HG03103 (cell line): ENCODE results near the gene ELOF1.
"Not testable (repeated sequence)": the region's sequence is repeated elsewhere in the genome, so short reads cannot be mapped to it uniquely, and the experiment has no call there.

Source experiments
- ATAC-seq: cut with Tn5 transposase; IDR thresholded peaks from one replicate; pipeline ENCODE4 v1.9.1; 2021; ENCODE audit warnings: low read depth; ENCODE audit not compliant: unreplicated experiment

ELOF1 gene

DNA sequence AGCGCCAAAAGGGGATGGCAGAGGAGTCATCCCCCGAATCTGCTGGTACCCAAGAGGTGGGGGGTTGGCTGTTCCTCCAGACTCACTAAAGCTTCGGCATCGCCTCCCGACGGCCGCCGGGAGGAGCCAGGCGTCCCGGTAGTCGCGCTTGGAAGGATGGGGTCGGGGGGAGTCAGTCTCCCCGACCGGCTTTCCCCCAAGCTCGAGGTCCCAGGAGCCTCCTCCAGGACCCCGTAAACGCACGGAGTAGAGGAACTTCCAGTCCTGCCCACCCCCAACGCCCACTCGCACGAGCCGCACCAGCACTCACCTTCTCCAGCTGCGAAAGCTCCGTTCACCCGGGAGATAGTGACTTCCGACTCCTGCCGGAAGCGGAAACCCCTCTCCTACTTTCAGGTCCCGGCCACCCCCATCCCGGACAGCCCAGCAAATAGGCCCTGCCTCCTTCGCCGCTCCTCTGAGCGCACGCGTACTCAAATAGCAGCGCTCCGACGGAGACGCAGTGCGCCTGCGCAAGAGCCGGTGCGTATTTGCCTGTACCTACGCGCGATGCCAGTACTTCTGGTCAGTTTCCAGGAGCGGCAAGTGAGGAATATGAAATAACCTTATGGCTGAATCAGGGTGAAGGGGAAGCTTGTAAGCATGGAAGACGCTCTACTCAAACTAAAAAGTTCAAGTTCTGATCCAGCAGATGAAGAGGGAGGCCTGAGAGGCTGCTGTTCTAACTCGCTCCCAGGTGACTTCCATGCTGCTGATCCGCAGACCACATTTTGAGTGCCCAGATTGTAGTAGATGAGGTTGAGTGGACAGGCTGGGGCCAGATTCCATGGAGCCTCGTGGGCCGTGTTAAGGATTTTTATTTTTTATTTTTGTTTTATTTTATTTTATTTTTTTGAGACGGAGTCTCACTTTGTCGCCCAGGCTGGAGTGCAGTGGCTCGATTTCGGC lies at the start of gene ELOF1:
Gene ELOF1 (minus strand): TSS at position 350 of the 948 bp plus-strand sequence. CDS start 4,883 bp downstream, outside the sequence.
- ATAC-seq: no peak

DNA sequence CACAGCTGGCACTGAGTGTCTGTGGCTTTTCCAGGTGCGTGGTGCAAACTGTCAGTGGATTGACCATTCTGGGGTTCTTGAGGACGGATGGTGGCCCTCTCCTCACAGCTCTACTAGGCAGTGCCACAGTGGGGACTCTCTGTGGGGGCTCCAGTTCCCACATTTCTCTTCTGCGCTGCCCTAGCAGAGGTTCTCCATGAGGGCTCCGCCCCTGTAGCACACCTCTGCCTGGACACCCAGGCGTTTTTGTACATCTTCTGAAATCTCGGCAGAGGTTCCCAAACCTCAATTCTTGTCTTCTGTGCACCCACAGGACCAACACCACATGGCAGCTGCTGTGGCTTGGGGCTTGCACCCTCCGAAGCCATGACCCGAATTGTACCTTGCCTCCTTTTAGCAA lies 47.5 kb upstream of the ELOF1 start:
- ATAC-seq: no peak

DNA sequence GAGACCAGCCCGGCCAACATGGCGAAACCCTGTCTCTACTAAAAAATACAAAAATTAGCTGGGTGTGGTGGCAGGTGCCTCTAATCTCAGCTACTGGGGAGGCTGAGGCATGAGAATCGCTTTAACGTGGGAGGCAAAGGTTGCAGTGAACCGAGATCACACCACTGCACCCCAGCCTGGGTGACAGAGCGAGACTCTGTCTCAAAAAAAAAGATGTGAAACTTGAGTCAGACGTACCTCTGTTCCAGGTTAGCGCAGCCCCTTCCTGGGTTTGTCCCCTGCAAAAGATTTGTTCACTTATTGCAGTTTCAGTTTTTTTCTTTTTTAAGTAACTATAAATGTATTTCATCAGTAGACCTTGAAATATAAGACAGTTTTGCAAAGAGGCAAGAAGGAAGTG lies 40.7 kb upstream of the ELOF1 start:
- ATAC-seq: not testable (repeated sequence)

DNA sequence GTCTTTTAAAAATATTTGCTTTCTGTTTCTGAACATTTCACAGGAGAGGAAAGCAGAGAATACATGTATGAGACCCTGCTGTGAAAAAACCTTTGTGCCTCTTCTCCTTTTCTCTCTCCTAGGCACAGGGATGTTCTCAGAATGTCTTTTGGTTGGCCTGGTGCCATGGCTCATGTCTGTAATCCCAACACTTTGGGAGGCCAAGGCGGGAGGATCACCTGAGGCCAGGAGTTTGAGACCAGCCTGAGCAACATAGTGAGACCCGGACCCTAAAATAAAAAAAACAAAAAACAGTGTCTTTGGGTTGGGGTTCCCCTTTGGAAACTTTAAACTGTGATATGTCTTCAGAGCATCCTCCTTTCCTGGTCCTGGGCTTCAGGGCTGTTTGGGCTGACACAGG lies 39.7 kb upstream of the ELOF1 start:
- ATAC-seq: no peak

DNA sequence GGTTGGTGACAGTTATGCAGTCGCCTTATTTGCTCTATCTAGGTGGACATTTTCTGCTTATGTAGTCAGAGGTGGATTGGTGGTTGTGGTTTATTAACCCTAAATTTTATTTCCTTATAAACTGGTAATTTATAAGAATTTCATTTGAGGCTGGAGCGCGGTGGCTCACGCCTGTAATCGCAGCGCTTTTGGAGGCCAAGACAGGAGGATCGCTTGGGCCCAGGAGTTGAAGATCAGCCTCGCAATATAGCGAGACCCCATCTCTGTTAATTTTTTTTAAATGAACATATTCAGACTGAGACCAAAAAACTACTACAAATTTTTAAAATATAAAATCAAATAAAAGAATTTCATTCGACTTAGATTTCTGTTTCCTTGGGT lies 39.1 kb upstream of the ELOF1 start:
- no peak for ATAC-seq

DNA sequence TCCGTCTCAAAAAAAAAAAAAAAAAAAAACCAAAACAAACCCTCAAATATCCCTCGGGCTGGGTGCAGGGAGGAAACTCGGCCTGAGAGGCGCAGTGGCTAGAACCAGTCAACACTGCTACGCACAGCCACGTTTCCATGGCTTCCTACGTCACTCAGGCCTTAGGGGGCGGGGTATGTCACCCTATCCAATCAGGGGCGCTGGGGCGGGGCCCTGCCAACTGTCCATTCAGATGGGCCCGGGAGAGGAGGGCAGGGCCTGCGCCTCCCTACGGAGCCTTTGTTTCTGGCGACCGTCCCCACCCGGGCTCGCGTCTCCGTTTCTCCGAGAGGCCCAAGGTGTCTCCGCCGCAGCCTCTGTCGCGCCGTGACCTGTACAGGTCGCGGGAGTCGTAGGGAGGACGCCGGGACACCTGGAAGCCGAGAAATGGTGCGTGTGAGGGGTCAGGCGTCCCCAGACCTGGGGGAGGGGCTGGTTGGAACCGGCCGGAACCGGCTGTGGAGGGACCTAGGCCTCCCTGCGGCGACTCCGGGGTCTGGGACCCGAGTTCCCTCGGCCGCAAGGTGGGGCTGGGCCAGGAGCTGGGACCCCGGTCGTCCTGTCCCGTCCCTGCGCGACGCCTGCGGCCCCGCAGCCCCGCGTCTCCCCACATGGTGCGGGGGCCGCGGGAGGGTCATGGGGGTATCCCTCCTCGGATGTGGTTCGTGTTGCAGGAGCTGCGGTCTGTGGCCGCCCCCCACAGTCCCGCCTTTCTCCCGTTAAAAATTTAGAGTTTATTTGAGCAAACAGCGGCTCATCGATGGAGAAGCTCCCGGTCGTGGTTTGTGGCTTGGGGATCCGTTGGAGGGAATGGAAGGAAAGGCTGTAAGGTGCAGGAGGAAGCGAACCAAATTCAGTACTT lies 38.4 kb upstream of the ELOF1 start, which contains the start of gene ZNF627:
Gene ZNF627 (plus strand): TSS at position 282 of the 901 bp plus-strand sequence. CDS start 145 bp downstream, at position 427.
- ATAC-seq: peak; percentile 97

DNA sequence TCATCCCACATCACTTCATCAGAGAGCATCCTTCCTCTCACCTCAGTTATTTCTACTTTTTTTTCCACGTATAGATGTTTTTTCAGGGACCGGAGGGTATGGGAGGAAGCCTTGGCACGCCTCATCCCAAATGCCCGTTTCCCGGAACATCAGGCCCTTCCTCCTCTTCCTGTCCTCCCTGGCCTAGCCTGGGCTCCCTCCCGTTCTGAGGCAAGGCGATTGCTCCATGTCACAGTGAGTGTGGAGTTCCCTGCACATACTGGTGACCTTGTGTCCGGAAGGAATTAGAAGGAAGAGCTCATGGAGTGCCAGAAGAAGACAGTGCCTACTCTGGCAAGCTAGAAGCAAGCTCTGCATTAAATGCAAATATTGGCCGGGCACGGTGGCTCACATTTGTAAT lies 37.1 kb upstream of the ELOF1 start:
- ATAC-seq: no peak

DNA sequence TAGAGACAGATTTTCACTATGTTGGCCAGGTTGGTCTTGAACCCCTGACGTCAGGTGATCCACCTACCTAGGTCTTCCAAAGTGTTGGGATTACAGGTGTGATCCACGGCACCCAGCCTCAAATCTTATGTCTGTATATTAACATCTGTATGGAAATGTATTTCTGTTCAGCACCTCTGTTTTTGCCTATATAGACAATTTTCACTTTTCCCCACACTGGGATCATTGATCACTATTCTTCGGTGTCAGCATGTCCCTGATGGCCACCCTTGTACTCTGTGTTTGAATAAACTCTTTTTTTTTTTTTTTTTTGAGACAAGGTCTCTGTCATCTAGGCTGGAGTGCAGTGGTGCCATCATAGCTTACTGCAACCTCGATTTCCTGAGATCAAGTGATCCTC lies 35.1 kb upstream of the ELOF1 start:
- ATAC-seq: no peak

DNA sequence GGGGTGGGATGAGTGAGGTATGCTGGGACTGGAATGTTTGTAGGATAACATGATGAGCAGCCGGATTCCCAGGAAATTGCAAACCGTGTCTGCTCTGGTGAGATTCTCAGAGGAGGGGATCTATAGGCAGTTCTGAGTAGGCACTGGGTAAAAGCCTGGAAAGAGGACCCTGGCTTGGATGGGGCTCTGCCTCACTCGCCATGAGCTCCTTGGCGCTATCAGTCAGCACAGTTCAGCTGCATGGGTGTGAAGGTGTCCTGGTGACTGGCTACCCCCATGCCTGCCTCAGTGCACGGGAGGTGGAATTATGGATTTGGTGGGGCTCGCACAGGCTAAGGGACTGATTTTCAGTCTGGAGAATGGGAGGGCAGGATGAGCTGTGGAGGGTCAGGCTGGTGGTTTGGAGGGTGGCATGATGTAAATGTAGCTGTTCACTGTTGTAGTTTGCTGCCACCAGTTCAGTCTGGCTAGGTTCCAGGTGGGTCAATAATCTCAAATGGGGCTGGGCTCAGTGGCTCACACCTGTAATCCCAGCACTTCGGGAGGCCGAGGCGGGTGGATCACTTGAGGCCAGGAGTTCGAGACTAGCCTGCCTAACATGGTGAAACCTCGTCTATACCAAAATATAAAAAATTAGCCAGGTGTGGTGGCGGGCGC lies 29.1 kb upstream of the ELOF1 start:
- no peak for ATAC-seq

DNA sequence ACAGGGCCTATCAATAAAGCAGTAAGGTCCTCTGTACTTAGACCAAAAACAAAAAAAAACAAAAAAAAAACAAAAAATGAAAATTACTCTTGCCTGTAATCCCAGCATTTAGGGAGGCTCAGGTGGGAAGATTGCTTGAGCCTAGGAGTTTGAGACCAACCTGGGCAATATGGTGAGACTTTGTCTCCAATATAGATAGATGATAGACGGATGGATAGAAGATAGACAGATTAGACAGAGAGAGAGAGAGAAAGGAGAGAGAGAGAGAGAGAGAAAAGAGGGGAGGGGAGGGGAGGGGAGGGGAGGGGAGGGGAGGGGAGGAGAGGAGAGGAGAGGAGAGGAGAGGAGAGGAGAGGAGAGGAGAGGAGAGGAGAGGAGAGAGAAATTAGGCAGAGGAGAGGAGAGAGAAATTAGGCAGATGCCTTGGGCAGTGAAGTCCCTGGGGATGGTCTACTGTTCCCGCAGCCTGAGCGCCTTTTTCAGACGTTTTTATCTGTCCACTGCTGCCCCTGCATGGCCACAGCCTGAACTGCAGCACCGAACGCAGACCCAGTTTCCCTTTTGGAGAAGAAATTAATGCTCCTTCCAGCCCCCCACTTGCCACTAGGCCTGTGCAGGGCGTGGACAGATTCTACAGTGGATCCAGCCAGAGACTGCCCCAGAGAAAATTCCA lies 28.4 kb upstream of the ELOF1 start:
- no peak for ATAC-seq

DNA sequence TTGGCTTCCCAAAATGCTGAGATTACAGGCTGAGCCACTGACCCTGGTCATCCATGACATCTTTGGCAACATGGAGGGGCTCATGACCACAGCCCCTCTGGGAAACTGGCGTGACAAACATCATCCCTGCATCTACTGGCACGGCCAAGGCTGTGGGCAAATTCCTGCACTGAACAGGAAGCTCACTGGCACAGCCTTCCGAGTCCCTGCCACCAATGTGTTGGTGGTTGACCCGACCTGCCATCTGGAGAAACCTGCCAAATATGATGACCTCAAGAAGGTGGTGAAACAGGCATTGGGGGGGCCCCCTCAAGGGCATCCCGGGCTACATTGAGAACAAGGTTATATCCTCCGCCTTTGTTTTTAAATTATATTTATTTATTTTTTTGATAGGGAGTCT lies 27.3 kb upstream of the ELOF1 start:
- ATAC-seq: no peak

DNA sequence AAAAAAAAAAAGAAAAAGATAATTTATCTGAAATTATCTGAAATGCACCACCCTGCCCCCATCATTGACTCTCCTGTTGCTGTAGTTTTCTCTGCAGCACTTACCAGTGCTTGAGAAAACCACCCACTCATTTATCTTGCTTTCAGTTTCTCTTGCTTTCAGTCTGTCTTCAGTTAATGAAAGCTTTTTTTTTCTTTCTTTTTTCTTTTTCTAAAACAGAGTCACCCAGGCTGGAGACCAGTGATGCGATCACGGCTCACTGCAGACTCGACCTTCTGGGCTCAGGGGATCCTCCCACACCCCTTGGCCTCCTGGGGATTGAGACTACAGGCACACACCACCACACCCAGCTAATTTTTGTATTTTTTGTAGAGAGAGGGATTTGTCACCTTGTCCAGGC lies 22.7 kb upstream of the ELOF1 start:
- peak; percentile 56 for ATAC-seq

DNA sequence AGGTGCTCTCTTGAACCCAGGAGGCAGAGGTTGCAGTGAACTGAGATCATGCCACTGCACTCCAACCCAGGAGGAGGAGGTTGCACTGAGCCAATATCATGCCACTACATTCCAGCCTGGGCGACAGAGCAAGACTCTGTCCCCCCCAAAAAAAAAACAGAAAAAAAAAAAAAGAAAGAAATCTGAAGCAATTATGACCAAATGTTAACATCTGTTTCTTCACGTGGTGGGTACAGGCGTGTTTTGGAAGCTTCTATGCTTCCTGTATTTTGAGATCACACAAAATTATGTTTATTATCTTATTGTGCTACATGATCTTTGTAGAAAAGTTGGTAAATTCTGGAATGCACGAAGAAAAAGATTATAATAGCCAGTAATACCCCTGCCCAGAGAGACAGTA lies 21.1 kb upstream of the ELOF1 start:
- ATAC-seq: no peak

DNA sequence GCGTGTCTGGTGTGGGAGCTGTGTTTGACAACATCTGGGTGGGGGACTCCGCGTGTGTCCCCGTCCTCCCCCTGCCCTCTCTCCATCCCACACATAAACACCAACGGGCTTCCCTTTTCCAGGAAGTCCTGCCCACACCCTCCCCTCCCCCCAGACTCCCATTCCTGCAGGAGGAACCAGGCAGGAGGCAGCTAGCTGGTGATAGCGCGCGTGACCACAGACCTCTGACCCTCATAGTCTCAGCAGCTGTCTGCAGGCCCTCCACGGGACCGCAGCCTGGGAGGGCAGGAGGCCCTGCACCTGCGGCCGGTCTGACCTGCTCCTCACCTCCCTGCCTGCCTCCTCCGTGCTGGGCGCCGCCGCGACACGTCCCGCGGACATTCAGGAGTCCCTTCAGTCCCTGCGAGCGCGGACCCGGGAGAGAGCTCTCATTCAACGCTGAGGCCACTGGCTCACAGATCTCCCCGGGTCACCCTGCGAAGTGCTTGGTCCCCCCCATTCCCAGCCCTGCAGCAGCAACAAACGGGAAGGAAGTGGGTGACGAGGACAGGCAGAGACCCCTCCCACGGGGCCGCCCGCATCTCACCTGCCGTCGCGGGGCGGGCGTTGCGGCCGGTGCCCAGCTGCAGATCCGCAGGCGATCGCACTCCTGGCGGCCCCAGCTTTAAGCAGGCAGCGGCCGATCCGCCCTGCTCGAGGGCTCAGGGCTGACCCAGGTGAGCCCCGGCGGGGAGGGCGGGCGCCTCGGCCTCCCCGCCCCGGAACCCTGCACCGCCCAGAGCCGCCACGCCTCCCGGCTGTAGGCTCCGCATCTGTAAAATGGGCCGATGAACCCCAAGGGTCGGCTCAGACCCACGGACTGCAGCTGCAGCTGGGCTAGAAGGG lies 19.5 kb upstream of the ELOF1 start:
- no peak for ATAC-seq

DNA sequence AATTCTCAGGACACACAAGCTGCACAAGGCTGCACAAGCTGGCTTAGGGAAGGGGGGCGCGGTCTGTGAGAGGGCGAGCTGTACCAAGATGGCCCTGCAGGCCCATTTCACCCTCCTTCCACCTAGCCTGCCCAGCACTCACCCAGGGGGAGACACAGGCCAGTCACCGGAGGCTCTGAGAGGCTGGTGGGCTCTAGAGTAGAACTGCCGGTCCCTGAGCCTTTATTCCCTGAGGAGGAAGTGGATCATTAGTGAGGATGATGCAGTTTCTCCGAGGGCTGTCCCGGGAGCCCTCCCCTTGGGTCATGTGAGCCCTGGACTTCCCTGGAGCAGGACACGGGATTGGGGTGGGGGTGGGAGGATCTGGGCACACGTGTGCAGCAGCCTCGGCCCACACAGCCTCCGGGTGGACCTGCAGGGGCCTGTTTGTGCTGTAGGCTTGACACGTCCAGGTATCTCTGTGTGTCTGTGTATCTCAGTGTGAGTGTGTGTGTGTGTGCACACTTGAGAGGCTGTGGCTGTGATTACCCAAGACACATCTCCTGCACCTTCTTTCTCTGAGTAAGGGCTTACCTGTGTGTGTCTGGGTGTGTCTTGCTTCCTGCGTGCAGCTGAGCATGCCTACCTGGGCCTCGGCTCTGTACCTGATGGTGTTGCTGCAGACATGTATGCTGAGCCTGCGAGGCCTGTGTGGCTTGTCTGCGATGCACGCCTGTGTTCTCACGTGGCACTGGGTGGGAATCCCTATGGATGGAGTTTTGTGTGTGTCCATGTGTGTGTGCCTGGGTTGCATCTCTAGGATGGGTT lies 18.6 kb upstream of the ELOF1 start, which contains the start of gene ACP5:
Gene ACP5 (minus strand): TSS at position 195 of the 807 bp plus-strand sequence. CDS start 328 bp downstream, outside the sequence.
- no peak for ATAC-seq

DNA sequence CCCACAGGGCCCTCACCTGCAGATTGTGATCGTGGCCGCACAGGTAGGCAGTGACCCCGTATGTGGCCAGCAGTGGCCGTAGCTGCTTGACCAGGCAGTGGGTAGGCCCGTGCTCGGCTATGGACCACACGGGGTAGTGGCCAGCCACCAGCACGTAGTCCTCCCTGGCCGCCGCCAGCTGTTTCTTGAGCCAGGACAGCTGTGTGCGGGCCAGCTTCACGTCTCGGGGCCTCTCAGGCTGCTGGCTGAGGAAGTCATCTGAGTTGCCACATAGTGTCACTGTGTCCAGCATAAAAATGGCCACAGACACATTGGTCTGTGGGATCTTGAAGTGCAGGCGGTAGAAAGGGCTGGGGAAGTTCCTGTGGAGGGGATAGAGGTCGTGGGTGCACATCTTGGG lies 17.2 kb upstream of the ELOF1 start:
- no peak for ATAC-seq

DNA sequence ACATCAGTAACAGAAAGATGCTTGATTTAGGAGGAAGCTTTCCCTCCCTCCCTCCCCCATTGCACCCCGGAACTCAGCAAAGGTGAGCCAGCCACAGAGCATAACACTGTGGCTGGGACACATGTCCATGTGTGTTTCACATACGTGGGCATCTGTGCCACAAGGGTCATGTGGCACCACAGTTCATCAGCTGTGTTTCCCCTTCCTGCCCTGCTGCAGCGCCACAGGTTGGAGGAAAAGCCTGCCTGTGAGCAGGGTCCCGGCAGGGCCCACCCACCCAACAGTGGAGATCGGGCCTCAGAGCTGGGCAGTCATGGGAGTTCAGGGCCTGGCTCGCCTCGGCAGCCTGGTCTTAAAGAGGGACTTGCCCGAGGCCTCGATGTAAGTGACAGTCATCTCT lies 15.7 kb upstream of the ELOF1 start:
- no peak for ATAC-seq

DNA sequence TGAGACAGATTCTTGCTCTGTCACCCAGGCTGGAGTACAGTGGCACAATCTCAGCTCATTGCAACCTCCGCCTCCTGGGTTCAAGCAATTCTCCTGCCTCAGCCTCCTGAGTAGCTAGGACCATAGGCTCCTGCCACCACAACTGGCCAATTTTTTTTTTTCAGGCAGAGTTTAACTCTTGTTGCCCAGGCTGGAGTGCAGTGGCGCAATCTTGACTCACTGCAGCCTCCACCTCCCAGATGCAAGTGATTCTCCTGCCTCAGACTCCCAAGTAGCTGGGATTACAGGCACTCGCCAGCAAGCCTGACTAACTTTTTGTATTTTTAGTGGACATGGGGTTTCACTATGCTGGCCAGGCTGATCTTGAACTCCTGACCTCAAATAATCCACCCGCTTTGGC lies 14.7 kb upstream of the ELOF1 start:
- not testable (repeated sequence) for ATAC-seq
